Right cardiac atrium (tissue), 5 donors: ENCODE results near the gene BEAN1. TPM values are rescaled to one million over a fixed set of nuclear protein-coding genes. Genes with fewer than 3 reads are reported as not detected.

Source experiments
- polyA plus RNA-seq: library from polyadenylated mRNA; stranded (reverse); fragments of 200-250 nt; gene quantifications from one replicate; pipeline ENCODE4 v1.2.3, GENCODE V29; 2013
- total RNA-seq, 4 donors: library from RNA; stranded (reverse); fragmentation: NEBNext Ultra II Directional; extraction: Animal tissue kit (Norgen Biotek cat#: 25700); gene quantifications; one replicate each; pipeline ENCODE4 v1.2.1, GENCODE V29; 2021
- donor health status: healthy with polysubstance abuse.
- donor health status: DM: no; HTN: yes; CAD: no.
- donor health status: DM: no; HTN: no; CAD: no.
- donor health status: DM: no; HTN: yes; CAD: no; lungs with severe emphysema.
- donor health status: DM: yes; HTN: yes; CAD: no.

The BEAN1 gene
- total and polyA plus RNA-seq, 5 donors, result 0.41 to 1.5 (median 1.1) TPM

Other genes starting within 250 kb of the BEAN1 start
- gene CDH5, start 60.6 kb upstream of the BEAN1 start, total RNA-seq, result 10 to 100 TPM; 22.9 to 47.0 (median 40.9) TPM
- 32.8 TPM for gene CDH5, start 60.6 kb upstream of the BEAN1 start, polyA plus RNA-seq
- 10 to 100 TPM; 23.6 to 25.6 (median 24.8) TPM for gene TK2, start 122.8 kb downstream of the BEAN1 start, total RNA-seq
- 18.2 TPM for gene TK2, start 122.8 kb downstream of the BEAN1 start, polyA plus RNA-seq
- gene CKLF, start 125.3 kb downstream of the BEAN1 start, total RNA-seq, result 10 to 100 TPM in 3 of 4 donors, 1 to 10 TPM in 1; 8.9 to 19.0 (median 13.3) TPM
- gene CKLF, start 125.3 kb downstream of the BEAN1 start, polyA plus RNA-seq, result 17.7 TPM
- 1 to 10 TPM in 3 of 4 donors, under 1 TPM in 1; 0.82 to 2.6 (median 1.9) TPM for gene CMTM1, start 139.1 kb downstream of the BEAN1 start, total RNA-seq
- 0.14 TPM for gene CMTM1, start 139.1 kb downstream of the BEAN1 start, polyA plus RNA-seq
- gene CMTM2, start 152.2 kb downstream of the BEAN1 start, total RNA-seq, result under 1 TPM in 1 of 4 donors, not detected in 3; 0.47 TPM
- not detected for gene CMTM2, start 152.2 kb downstream of the BEAN1 start, polyA plus RNA-seq
- 10 to 100 TPM; 10.3 to 17.4 (median 14.8) TPM for gene CMTM3, start 177.4 kb downstream of the BEAN1 start, total RNA-seq
- 12.6 TPM for gene CMTM3, start 177.4 kb downstream of the BEAN1 start, polyA plus RNA-seq